NCI-H1092 (cell line): ENCODE measurements around the gene TAF4.
A peak's percentile ranks its signal among the peaks of the same experiment; 100 is the strongest.

Experiments used
- DNase-seq: peaks from one replicate; lab custom pipeline; 2025; lab: John Stamatoyannopoulos, UW

TAF4 gene

DNA sequence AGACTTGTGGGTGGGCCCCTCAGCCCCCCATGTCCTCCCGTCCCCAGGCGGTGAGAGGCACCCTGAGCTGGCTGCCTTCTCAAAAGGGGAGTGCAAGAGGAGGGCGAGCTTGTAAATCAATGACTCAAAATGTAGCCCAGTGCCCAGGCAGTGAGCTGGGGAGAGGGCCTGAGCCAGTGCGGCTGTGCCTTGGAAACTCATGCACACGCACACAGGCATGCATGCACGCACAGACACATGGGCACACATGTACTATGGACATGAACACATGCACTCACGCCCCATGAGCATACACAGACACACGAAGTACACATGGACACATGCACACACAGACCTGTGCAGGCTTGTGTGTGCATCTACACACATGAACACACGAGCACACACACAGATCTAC is 133.5 kb downstream of the TAF4 start:
- no peak for DNase-seq

- DNase-seq, result no peak
Observed at GRCh38 chr20:61931476-61932198, 134.0 kb downstream of the TAF4 start.

DNA sequence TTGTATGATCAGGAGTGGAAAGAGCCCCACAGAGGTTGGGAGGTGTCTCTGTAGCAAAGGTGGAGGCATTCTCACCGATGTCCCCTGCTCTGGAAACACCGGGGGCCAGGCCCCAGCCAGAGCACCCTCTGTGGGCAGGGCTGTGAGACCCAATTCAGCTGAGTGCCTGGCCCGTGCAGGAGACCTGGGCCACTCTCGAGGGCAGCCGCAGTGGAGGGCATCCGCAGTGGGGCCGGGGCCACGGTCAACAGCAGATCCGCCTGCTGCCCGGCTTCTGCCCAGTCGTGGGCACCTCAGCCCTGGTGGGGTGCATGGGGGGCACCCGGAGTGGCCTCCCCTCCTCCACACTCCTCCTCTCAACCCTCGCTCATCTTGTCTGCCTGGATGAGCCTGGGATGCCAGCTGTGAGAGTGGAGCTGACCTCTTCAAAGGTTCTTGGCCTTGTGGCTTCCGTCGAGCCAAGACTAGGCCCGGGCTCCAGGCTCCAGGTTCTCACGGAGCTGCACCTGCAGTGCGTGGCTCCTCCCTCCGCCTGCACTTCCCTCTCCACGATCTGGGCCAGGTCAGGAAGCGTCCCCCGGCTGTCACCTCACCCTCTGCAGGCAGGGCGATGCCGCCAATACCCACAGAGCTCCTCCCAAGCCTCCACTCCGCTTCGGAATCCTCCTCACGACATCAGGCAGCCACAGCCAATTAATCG is 134.8 kb downstream of the TAF4 start:
- no peak for DNase-seq

DNA sequence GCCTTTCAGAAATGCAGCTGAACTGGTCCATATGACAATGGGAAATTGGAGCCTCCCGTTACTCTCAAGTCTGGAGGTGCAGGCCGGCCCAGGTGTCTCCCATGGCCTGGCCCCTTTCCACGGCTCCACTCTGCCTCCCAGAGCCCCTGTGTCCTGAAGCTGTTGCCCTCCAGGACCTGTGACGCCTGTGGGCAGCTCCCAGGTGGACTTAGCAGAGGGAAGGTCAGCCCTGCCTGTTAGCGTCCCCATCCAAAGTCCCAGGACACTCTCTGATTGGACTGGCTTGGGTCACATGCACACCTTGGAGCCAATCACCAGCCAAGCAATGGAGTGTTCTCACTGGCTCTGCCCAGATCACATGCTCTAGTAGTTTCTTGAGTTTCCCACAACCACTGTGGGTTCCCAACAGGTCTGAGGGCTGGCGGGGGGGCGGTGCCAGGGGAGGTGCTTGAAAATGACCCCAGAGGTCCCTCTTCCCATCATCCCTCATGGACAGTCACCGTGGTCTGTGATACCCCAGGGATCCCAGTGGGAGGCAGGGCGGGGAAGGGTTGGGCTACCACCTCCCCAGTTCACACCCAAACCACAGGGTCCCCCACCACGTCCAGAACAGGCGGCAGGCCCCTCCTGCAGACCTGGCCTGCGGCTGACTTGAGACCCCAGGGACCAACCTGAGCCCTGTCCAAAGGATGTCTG is 135.6 kb downstream of the TAF4 start:
- no peak for DNase-seq

GRCh38 chr20:61929561-61929960 is 136.1 kb downstream of the TAF4 start:
- DNase-seq, result no peak

GRCh38 chr20:61927826-61928541 is 137.7 kb downstream of the TAF4 start:
- DNase-seq, result no peak

- no peak for DNase-seq
Observed at GRCh38 chr20:61927193-61927825, 138.4 kb downstream of the TAF4 start.

GRCh38 chr20:61926796-61927192 is 138.9 kb downstream of the TAF4 start:
- DNase-seq, result no peak

- no peak for DNase-seq
Observed at GRCh38 chr20:61926253-61926613, 139.4 kb downstream of the TAF4 start.

DNA sequence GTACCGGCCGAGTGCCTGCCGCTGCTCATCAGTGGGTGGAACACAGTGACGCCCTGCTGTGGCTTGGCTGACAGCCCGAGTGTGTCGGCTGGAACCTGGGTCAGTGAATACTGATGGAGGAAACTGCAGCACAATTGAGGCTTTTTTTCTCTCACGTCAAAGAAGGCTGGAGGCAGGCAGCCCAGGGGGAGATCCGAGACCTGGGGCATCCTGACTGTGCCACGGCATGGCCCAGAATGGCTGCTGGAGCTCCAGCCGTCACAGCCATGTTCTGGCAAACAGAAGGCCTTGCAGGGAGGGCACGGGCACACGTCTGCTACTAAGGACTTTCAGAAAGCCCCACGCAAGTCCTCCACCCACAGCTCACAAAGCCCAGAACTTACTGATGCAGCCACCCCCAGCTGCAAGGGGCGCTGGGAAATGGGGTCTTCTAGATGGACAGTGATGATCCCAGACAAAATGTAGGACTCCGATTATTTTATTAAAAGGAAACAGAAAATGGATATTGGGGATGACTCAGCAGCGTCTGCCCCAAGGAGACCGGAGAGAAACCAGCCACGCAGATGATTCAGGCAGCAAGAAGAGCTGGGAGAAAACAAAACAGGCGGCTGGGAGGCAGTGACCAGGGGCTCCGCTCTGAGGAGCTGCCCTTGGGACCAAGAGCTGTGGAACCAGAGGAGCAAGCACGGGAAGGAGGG is 140.0 kb downstream of the TAF4 start:
- peak; percentile 41 for DNase-seq

- no peak for DNase-seq
Observed at GRCh38 chr20:61924858-61925554, 140.7 kb downstream of the TAF4 start.
